HG03439 (cell line): Measurements from ENCODE around the gene HYCC1.
"Not testable (repeated sequence)": the region's sequence is repeated elsewhere in the genome, so short reads cannot be mapped to it uniquely, and the experiment has no call there.

ENCODE experiments used
- ATAC-seq: cut with Tn5 transposase; IDR thresholded peaks from one replicate; pipeline ENCODE4 v1.9.1; 2021; ENCODE audit warnings: mild to moderate bottlenecking, moderate library complexity; ENCODE audit not compliant: unreplicated experiment

The HYCC1 gene

DNA sequence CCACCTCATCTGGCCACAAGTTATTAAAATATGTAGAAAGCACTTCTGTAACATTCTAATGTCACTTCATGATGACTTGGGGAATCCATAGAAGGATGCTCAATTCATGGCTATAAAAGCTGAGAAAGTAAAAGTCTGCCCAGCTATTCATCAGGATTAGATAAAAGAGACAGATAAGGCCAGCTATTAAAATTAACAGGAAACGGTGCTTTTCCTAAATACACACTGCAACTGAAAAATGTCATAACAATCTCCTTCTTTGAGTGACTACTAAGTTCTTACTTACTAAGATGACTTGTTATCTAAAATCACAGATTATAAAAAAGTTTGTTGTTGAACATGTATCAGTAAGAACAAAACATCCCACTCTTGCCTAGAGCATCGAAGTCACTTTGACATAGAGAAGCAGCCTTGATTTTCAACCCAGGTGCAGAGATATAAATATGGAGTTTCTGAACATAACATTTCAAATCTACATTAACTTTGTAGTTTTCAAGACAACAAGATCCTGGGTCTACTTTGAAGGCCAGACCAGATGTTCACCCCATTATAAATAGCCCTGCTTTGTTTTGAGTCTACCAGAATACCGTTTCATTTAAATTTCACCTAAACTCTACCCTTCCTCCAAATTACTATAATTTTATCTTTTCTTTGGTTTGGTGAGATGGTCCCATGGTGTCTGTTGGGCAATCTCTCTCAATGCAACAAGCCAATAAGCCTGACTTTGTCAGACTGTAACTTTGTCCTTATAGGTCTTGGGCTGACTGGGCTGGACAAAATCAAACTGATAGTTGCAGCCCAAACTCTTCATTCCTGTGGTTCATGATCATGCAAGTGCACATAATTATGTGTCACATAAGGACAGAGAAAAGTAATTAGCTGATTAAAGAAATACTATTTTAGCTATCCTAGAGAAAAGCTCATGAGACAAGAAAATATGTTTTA, 24.0 kb downstream of the HYCC1 start:
- ATAC-seq, result no peak

DNA sequence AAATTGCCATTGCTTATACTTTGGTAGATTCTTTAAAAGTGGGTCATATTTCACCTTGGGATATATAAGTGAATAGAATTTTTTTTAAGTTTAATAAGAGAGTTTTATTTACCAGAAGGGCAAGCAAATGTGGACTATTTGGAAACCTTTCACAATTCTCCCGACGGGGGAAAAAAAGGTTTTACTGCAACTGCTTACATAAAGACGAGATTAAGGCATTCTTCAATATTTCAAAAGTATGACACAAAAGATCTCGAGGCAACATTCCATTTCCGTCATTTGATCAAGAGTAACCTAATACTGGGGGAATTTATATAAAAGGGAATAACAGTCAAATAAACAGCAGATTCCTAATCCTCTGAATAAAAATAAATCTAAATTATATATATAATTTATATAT, 28.5 kb downstream of the HYCC1 start:
- ATAC-seq, result no peak

DNA sequence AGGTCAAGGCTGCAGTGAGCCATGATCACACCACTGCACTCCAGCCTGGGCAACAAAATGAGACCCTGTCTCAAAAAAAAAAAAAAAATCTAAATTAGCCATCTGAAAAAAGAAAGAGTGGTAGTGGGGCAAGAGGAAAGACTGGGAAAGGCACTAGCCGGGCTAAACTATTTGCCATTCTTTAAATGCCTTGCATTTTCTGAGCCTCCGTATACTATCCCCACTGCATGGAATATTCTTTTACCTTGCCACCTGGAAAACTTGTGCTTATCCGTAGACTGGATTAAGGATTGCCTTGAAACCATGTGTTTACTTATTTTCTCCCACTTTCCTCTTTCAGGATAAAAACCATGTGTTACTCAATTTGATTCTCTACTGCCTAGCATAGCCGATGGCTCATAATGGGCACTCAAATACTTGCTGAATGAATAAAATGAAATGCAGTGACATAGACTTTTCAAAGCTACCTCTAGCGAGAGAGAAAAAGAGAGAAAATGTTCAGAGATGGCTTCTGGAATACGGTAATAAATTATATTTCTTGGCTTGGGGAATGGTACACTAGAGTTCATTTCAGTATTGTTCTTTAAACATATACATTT, 30.6 kb downstream of the HYCC1 start:
- no peak for ATAC-seq

DNA sequence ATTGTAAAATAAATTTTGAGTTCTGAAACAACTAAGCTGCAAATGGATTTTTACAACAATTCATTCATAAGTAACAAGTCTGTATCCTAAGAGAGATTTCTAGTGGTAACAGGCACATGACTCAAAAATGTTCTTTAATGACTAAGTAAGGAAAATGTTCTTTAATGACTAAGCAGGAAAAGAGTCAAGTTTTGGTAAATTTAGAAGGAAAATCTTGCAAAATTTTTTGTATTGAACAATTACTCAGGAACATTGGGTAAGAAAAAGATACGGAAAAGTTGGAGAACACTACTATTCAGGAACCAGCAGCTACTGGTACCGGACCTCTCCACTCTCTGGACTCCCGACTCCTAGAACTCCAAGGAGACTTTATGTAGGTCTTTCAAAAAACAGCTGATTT, 33.5 kb downstream of the HYCC1 start:
- ATAC-seq, result no peak

DNA sequence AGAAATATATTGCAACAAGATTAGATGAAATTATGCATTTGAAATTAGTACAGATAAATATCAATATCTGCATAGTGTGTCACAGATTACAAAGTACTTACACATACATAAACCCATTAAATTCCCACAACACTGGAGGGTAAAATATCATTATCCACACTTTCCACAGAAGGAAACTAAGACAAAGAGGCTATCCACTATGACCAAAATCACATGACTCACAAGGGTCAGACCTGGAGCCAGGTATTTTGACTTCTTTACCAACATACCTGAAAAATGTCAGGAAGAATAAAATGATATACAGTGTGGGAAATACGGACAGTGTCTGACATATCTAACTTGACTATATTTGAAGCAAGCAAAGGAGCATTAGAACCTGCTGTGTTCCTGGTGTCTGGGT, 34.1 kb downstream of the HYCC1 start:
- no peak for ATAC-seq

DNA sequence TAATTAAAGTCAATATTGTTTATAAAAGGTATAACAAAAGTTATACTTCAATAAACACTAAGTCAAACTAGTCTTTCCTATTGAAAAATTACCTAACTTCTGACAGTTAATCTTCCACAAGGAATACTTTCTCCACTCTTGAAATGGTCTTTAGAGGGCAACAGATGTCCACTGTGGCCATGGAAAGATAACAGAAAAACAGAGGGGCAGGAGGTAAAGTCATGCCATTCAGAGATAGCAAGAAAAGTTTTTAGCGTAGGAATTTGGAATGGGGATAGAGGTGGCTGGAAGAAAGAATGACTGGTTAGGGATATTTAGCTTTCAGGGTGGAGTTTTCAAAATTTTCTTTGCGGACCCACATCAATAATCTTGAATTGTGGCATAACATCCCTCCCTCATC, 34.7 kb downstream of the HYCC1 start:
- ATAC-seq, result no peak

DNA sequence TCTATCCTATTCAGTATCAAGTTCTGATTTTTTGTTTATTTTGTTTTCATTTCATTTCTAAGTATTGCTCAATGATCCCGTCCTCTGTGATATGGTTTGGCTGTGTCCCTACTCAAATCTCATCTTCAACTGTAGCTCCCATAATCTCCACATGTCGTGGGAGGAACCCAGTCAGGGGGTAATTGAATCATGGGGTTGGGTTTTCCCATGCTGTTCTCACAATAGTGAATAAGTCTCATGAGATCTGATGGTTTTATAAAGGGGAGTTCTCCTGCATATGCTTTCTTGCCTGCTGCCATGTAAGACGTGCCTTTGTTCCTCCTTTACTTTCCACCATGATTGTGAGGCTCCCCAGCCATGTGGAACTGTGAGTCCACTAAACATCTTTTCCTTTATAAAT, 39.3 kb downstream of the HYCC1 start:
- ATAC-seq, result not testable (repeated sequence)

DNA sequence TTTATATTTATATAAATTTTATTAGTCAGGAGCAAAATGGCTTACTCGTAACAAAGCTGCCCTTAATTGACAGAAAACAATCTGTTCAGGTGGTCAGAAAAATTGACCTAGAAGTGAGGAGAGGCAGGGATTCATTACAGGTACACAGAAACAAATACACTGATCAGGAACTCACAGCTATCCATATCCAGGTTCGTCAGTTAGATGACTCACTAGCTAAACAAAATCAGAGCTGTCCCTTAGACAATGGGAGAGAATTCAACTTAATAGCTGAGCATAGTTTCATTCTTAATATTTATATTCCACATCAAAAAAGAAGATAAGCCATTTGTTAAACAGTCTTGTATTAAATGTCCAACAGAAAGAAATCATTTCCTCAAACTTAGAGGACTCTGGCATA, 41.7 kb downstream of the HYCC1 start:
- no peak for ATAC-seq

DNA sequence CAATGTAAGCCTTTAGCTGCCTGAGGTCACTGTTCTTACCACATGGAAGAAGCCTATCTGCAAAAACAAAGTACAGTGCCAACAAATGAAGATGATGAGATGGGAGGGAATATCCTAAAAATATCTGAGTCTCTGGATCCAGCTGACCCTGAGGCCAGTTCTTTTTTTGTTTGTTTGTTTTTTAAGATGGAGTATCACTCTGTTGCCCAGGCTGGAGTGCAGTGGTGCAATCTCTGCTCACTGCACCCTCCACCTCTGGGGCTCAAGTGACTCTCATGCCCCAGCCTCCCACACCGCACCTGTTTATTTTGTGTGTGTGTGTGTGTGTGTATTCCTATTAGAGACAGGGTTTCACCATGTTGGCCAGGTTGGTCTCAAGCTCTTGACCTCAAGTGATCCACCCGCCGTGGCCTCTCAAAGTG, 44.9 kb downstream of the HYCC1 start:
- no peak for ATAC-seq
